Measurements from ENCODE around the gene IKZF2.

IKZF2 gene

DNA sequence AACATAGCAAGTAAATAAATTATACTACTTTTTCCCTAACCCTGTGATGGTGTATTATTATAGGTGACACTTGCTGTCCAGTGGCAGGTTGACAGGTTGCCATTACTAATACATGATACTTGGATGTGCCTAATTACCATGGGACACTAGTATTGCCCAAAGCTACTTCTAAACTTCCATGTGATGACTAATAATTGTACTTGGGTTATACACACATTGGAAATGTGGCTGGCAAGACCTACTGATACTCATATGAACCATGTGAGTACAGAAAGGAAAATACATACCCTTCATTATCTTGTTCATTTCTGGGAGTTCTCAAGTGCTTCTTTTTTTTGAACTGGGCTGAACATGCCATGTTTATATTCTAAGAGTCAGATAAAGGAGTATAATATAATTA is 156.4 kb downstream of the IKZF2 start:
- DNase-seq = no peak

DNA sequence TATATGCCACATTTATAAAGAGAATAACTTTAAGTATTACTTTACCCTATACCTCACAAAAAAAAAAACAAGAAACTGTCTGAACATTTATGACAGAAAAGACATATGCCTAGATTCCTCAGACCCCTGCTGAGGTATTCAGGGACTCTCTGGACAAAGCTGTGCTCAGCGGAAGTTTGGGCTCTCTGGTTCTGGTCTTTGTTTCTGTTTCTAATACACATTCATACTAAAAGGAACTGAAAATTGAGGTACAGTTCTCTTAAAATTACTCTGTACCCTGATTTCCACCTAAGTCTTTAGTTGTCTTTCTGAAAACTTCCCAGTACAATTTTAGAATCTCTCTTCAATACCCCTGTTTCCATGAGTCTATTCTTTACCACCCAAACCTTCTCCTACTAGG is 160.3 kb downstream of the IKZF2 start:
- no peak for DNase-seq

DNA sequence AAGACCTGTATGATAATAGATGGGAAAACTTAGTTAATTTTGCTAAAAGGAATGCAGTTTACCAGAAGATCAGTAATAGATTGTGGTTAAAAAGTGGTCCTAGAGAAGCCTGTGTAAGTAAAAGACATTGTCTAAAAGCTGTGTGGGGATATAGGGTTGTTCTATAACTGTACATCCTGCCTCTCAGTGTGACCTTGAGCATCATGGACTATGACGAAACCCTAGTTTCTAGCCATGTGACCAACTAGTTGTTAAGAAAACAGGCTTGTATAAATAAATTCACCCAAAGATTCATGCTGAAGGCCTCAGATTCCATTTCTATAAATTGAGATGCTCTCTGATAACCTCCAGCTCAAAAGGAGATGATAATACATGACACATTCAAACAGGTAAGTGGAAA is 160.7 kb downstream of the IKZF2 start:
- DNase-seq = no peak

DNA sequence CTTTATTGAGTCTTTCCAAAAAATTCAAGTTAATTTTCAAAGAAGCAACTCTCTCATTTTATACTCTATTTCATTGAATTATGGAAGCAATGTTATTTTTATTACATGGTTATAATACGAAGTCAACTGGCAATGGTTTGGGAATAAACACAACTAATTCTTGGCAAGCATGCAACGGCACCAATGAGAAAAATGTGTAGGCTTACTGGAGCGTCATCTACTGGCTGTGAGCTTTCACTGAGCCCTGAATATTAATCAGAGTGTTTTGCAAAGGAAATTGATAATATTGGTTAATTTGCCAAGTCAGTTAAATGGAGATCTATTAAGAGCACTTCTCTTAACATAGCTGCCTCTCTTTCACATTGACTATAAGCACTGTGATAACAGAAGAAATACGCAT is 163.9 kb downstream of the IKZF2 start:
- DNase-seq = no peak

DNA sequence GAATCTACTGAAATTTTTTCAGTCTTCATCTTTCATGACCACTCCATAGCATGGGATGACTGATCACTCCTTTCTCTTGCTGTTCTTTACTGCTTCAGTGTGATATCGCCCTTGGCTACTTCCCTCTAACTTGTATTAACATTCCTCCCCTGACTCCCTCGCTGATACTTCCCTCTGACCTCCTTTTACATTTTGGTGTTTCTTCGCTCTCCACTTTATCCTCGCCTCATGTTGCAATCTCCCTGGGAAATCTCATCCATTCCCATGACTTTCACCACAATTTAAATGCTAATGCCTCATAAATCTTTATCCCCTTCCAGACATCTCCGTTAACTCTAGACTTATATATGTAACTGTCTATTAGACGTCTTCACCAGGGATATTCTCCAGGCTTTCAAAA is 167.3 kb downstream of the IKZF2 start:
- no peak for DNase-seq

DNA sequence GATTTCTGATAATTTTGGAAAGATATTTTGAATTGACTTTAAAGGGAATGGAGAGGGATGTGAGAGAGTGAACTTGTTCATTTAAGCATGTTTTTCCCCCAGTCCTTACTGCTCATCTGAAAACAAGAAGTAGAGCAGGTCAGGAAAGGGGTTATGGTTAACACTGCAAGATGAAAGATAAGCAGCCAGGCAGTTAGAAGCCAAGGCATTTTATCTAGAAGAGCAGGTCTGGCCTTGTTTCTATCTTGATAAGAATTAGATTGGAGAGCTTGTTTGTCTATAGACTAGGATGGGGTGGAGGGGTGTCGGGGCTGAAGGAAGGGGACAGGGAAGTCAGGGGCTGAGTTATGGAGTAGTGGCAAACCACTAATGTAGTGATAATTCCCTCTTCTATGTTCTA is 171.6 kb downstream of the IKZF2 start:
- DNase-seq = no peak

DNA sequence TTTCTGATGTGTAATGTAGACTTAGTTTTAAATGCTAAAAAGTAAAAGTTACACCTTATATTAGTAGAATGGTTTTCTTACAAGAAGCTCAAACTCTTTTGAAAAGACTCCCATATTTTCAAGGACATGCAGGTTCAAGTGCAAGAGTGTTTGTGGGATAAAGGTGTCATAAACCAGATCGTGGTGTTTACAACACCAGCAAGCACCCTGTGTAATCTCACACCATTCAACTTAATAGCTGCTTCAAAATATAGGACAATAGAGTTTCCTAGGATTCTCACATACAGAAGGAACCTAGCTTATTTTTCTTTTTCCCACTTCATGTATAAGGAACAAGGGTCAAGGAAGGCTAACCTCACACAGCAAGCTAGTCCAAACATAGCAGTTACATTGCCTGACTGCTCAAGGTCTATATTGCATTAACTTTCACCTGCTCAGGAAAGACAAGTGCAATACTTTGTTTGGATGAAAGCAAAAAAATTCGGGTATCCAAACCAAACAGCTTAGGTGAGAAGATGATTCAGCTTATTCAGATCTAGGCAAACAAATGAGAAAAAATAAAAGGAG is 172.3 kb downstream of the IKZF2 start:
- DNase-seq = no peak

DNA sequence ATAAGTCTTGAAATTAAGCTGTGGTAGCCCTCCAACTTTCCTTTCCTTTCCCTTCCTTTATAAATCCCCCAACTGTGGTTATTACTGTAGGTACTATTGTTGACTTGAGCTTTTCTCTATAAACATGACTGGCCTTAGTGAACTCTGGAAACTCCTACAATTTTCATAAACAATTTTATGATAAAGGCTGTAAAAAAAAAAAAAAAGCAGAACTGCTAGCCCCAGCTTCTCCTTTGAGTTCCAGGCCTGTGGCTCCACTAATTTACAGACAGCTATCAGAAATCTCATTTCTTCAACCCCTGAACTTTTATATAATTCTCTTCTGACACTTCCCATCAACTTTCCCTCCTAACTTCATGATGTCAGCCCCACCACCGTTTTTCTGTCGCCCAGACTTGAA is 174.3 kb downstream of the IKZF2 start:
- no peak for DNase-seq

DNA sequence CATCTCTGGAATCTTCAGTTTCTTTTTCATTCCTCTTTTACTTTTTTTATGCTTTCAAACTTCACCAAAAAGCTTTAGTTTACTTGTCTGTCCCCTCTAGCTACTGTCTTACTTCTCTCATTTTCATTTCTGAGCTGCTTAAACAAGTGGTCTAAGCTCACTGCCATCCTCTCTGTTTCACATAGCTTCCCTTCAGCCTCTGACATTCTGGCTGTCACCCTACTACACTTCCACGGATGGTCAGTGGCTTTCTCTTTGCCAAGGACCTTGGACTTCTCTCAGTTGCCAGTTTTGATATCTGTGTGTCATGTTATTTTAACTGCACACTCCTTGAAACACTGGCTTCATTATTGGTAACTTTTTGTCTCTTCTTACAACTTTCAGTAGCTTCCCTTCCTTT is 176.1 kb downstream of the IKZF2 start:
- DNase-seq = no peak

DNA sequence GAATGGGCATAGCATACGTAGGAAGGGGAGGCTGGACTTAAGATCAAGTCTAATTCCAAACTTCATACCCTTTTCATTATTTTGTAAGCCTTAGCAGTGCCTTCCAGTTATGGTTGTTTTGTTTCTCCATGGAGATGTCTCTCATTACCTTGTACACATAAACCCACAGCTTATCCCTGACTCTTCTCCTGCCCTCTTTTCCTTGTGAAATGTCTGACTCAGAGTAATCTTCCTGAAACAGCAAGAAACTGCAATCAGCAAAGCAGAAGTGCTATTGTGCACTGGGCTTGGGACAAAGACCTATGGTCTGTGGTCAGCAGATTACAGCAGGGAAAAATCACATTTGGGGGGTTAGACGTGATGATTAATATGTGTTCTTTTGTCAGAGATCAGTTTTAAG is 176.7 kb downstream of the IKZF2 start:
- no peak for DNase-seq

DNA sequence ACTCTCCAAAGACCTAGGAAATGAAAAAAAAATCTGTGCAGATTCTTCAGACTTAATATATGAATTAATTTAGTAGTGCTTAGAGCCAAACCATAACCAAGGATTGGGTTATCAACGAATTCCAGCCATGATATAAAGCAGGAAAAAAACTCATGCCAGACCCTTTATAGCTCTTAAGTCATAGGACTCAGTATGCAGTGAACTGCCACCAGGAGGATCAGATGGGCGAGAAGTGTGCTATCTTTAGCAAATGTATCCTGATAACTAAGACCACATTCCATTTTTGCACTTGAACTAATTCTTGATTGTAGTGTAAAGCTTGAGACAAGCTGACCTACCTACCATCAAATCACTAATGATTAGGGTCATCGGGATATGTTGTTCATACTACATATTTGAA is 178.1 kb downstream of the IKZF2 start:
- DNase-seq = no peak

DNA sequence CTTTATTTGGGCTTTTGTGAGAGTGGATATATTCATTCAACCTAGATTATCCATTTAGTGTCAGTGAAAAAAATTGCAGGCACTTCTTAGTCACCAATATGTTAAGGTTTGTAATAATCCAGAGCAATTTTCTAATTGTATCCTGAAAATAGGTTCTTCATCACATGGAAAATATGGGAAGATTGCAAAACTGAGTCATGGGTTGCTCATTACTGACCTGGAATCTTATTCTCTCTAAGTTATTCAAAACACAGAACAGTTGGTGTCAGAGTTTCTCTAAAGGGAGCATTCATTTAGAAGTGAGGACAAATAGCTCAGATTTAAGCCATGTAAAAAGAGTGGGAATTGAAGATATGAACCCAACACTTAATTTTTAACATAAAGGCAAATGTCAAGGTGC is 181.3 kb downstream of the IKZF2 start:
- DNase-seq = no peak

DNA sequence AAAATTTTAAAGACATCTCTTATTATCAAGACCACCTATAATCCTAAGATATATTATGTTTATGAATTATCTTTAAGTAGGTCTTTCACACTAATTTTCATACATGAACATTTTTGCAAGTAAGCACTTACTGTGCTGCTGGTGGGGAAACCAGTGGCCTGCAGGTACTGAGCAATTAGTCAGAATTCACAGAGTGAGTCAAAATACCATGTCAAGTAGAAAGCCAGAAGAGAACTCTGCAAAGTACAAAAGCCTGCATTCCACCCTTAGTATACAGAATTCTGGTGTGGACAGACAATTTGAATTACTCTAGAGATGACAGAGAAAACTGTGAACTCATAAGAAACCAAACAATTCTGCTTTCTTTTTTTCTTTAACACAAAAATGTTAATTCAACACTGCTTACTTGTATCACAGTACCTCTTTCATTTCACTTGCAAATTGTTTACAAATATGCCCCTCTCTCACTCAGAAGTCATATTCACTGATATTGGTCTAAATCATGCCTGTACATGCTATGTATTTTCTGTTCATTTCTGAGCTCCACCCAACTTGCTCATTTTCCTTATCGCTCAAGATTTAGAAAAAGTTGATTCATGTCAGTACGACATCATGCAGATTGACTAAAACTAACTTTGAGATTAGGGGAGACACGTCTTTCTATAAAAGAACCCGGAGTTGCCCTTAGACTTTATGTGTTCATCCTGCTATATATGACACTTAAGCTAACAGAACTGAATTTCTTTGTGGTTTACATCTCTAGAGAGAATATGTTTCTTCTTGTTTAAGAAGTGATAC is 182.9 kb downstream of the IKZF2 start:
- no peak for DNase-seq

DNA sequence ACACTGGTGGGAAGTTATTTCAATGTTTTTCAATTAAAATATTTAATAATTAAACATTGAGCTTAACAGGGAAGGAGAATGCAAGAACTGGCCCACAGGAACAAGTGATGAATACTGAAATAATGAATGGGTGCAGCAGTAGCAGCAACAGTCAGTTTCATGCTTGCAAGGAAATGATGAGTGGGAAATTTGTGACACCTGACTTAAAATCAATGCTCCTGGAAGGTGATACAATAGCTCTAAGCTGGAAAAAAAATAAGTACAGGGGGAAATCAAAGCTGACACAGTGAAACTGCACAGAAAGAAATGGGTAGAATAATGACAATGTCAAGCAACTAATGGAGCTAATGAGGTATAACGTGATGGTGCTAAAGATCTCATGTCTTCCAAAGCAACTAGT is 184.5 kb downstream of the IKZF2 start:
- DNase-seq = no peak

DNA sequence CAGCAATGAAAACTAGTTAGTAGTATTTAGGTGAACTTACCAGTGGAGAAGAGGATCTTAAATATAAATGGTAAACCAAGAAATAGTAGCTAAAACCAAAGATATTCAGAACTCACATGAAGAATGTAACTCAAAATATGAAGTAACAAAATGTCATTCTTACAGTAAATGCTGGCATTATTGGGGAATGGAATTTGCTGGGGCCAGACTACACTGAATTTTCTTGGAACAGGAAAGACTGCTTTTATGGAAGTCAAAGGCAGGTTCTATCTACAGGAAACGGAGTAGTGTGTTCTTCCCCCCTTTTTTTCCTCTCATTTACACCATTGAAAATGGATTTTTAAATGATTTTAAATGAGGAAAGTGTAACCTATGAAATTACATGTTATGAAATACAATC is 188.7 kb downstream of the IKZF2 start:
- no peak for DNase-seq

DNA sequence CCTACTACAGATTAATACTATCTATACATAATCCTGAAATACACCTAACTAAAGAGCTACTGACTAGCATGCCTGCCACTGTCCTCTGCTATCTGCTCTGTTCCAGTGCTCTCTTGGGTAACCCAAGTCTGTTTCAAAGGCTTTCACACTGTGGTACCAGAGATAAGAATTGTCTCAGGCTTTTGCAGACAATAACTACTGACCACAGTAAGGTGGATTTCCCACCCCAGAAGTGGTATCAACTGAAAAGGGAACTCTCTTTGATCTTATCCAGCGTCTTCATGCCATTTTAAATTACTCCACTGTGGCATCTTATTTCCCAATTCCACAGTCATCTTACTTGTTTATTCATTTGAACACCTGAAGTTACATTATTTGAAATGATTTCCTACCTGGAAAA is 190.2 kb downstream of the IKZF2 start:
- no peak for DNase-seq

DNA sequence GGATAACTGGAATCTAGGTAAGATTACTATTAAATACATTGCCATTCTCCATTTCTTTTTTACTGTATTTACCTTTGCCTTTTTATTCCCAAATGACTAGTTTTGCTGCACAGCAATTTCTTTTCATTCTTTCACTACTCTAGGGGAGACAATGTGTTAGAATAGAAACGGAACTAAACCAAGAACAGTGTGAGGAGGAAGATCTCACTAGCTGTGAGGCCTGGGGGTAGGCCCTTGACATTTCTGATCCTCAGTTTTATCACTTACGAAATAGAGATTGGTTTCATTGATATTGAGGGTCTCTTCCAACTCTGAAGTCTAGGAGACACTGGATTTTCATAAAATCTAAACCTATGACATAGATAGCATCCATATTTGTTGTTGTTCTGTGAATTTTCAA is 191.1 kb downstream of the IKZF2 start:
- no peak for DNase-seq

DNA sequence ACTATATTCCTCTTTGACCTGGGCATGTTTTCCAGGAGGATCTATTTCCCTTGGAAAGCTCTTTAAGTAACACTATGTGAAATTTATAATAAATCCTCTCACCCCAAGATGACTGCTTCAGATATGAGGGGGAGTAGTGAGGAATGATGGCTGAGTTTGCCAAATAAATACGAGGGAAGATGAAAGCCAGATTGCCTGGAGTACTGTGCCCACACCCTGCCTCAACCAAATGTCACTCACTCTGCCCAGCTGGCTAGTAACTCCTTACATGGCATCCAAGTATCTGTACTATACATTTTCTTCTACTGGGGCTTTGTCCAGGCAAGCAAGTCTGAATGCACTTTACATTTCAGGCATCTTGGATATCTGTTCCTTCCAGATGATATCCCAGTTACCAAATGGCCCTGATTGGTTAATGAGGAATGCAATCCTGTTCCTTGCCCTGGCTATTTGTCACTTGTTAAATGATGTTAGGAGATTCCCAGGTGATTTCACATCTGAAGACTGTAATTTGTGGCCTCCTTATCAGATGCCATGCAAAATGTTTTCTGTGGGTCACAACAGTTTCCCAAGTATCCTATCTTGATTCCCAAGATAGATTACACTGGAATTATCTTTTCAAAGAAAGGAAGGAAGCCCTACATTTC is 191.8 kb downstream of the IKZF2 start:
- DNase-seq = no peak

DNA sequence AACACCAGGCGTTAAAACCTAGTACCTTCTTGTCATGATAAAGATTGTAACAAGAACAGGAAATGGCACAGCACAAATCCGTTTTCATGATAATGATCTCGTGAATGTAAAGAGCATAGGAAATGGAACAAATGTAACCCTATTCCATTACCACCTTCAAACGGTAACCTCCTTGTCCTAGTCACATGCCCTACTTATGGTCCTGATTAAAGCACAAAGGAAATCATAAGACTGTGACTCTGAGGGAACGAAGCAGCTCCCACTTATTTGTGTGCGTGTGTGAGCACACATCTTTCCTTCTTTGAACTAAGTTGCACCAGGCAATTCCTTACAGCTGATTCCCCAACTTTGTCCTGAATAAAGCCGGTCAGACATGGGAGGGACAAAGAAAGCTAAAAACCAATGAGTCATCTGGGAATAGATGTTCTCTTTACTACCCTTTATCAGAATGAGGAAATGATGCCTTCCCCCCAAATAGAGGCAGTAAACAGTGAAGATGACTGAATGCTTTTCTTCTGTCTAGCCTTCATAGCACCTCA is 192.6 kb downstream of the IKZF2 start:
- no peak for DNase-seq

DNA sequence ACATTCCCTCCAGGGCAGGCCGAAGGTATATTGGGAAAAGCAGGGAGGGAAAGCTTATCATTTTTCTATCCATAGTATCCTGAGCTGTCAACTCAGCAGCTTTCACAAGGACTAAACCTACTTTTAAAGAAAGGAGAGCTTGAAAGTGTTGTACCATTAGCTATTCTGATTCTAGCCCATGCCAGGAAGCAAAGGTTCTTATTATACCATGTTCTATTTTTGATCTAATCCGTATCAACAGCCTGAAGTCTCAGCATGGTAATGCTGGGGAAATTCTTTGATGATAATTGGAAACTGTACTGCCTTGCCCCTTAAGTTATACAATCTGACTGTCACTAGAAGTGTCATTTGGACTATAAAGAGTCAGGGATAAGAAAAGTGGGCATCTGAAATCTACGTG is 193.3 kb downstream of the IKZF2 start:
- no peak for DNase-seq

DNA sequence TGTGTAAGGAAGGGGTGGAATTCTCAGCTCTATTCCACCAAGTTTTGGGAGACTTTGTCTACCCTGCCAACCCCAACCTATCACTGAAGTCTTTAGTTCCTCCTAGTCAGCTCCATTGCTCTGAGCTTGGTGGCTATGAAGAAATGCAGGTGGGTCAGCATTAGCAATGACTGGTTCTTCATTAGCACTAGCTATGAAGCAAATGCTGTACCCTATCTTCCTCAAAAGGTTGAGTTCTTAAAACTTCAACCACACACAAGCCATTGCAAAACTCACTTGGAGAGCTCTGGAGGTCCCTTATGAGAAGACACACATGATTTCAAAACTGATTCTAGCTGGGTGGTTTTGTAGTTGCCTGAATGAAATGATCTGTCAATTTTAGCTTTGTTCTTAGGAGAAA is 193.8 kb downstream of the IKZF2 start:
- DNase-seq = no peak

DNA sequence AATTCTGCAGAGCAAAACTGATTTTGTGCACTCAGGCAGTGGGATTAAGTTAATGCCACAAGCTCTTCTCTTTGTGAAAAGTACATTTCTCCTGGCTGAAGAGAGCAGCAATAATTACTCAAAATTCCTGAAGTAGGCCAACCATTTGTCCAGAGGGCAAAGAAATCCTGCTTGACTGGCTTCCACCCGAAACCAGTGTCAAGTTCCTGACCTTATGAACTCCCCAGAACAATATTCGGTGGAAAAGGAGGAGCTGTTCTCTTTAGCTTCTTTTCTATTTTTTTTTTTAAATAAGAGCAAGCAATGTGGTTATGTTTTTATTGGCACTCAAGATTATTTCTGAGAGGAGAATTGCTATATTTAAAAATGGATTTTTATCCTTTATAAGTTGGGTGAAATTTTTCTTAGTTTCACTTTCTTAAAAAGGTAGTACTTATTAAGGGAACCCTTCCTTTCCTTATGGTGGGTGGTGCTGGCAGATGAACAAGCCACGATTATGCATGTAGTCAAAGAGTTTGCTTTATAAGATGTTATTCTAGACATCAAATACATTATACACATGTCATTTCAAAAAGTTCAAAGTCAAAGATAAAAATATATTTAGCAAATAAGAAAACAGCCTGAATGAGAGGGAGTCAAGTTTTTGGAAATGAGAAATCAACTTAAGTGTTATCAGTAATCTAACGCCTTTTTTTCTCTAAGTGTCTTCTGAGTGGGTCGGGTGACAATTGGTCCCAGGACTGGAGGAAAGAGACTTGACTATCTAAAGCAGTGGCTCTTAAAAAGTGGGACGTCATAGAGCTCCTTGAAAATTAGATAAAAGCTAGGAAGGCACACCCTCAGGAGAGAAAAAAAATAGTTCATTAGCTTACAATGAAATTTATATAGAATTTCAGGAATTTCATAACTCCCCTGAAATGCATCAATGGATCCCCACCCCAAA is 194.5 kb downstream of the IKZF2 start:
- DNase-seq = no peak

Measured in activated gamma-delta T cell (primary cell).